Measurements from ENCODE around the gene VAT1.

VAT1 gene

DNA sequence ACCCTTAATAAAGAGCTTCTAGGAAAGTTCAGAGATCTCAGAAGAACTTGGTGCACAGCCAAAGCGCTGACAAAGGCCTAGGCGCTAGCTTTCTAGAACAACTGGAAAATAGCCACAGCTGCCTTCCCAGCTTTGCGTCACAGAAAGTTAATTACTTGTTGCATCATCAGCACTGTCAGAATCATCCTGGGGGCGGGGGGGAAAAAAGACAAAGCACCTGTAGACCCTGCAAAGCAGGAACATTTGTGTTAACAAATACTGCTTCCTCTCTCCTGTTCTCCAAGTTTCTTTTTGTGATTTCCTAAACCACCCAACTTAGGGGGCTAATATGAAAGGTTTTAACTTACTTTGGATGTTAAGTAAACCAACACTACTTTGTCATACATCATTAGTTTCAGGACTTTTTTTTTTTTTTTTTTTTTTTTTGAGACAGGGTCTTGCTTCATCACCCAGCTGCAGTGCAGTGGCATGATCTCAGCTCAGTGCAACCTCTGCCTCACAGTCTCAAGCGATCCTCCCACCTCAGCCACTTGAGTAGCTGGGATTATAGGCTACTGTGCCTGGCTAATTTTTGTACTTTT is 53.1 kb downstream of the VAT1 start:
- TF ChIP-seq CTCF (IDR thresholded peaks at IDR 0.05; ENCODE audit: extremely low read depth, insufficient read depth, missing control alignments), result no peak
- in situ Hi-C loops (cut with MboI; ENCODE audit: low pct_unique_long_range_greater_than_20kb, low sequenced_read_pairs, unreplicated experiment), result no loop called here
- no peak for DNase-seq (ENCODE audit: low spot score)

- DNase-seq (ENCODE audit: low spot score), result no peak
- no peak for TF ChIP-seq CTCF (IDR thresholded peaks at IDR 0.05; ENCODE audit: extremely low read depth, insufficient read depth, missing control alignments)
- in situ Hi-C loops (cut with MboI; ENCODE audit: low pct_unique_long_range_greater_than_20kb, low sequenced_read_pairs, unreplicated experiment), result no loop called here
These were observed 54.3 kb downstream of the VAT1 start for GRCh38 chr17:42967925-42968324.

Measured in GM13977 (cell line).